ENCODE data around the gene VSIR. TPM values are rescaled to one million over a fixed set of nuclear protein-coding genes. Genes with fewer than 3 reads are reported as not detected.

Gene VSIR
- total and polyA plus RNA-seq, 11 donors: 32.6 to 181 (median 83.2) TPM

- no peak overlapping the region for H3K4me3 ChIP-seq
- H3K4me1 ChIP-seq: peaks cover 11 to 99% (median 39%) of the 10 kb centered on the region in 12 donors
- H3K27me3 ChIP-seq: no peaks in the 10 kb centered on the region
- no peaks in the 10 kb centered on the region for H3K9me3 ChIP-seq
- intact Hi-C loops (cut with DNase I): no loop called here
- H3K36me3 ChIP-seq: peaks cover 0 to 87% (median 63%) of the 10 kb centered on the region in 9 donors
- WGBS, 4 donors: 61 to 77% (median 69%) methylated on average over 8 of the region's 8 CpGs
- TF ChIP-seq POLR2A (IDR thresholded peaks at IDR 0.05): no peak
- TF ChIP-seq, protein P1, sequence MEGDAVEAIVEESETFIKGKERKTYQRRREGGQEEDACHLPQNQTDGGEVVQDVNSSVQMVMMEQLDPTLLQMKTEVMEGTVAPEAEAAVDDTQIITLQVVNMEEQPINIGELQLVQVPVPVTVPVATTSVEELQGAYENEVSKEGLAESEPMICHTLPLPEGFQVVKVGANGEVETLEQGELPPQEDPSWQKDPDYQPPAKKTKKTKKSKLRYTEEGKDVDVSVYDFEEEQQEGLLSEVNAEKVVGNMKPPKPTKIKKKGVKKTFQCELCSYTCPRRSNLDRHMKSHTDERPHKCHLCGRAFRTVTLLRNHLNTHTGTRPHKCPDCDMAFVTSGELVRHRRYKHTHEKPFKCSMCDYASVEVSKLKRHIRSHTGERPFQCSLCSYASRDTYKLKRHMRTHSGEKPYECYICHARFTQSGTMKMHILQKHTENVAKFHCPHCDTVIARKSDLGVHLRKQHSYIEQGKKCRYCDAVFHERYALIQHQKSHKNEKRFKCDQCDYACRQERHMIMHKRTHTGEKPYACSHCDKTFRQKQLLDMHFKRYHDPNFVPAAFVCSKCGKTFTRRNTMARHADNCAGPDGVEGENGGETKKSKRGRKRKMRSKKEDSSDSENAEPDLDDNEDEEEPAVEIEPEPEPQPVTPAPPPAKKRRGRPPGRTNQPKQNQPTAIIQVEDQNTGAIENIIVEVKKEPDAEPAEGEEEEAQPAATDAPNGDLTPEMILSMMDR (IDR thresholded peaks at IDR 0.05): no peak
- ATAC-seq: no peak
- peak overlapping the region in 8 of 12 donors; percentile 8 to 96 (median 29) for H3K27ac ChIP-seq
- DNase-seq: peak in 1 of 5 donors; percentile 54
Observed at GRCh38 chr10:71753960-71754505, 19.3 kb downstream of the VSIR start.

DNA sequence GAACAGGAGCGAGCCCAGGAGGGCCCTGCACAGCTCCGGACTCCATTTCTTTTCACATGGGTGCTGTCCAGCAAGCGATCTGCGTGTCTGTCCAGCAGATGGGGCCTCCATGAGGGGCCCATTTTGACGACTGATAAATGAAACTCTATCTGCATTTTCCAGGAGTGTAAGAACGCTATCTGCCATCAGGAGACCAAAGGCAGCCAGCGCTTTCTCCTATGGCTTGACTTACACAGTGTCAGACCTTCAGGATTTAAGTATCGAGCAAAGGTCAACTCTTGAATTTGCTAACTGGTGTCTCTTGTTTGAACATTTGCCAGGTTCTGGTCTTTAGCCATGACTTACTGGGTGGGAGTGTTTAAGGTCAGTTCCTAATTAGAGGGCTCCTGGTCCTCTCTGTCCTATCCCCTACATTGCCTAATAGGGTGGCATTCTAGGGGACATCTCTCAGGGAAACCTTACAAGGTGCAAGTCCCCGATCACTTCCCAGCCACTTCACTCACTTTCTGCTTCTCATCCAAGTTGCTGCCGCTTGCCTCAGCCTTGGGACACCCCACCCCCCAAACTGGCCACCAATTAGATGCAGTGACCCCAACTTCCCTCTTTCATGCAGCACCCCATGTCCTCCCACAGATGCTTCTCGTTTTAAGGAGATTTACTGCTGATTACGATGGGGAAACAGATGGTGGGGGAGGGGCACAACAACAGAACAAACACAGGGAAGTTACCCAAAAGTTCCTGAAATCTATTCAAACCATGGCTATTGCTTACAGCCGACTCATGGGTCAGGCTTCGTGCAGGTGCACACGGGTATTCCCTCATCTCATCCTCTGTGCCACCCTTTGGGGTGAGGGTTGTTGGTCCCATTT lies 20.0 kb downstream of the VSIR start:
- ATAC-seq (peak; percentile 3 to 25 (median 14)), DNase-seq (peak; percentile 67 to 79 (median 68))
- peaks cover 18 to 99% (median 46%) of the 10 kb centered on the region in 12 donors for H3K4me1 ChIP-seq
- no peak overlapping the region for H3K4me3 ChIP-seq
- peaks cover 0 to 80% (median 56%) of the 10 kb centered on the region in 9 donors for H3K36me3 ChIP-seq
- intact Hi-C loops (cut with DNase I): no loop called here
- H3K27me3 ChIP-seq: no peaks in the 10 kb centered on the region
- 78 to 85% (median 82%) methylated on average over 14 to 15 of the region's 15 CpGs for WGBS, 4 donors
- peak overlapping the region in 8 of 12 donors; percentile 8 to 96 (median 30) for H3K27ac ChIP-seq
- H3K9me3 ChIP-seq: no peaks in the 10 kb centered on the region
- TF ChIP-seq POLR2A (IDR thresholded peaks at IDR 0.05): no peak
- TF ChIP-seq, protein P1 (IDR thresholded peaks at IDR 0.05): no peak

- H3K9me3 ChIP-seq: no peaks in the 10 kb centered on the region
- H3K27ac ChIP-seq: peak overlapping the region in 6 of 12 donors; percentile 4 to 96 (median 13)
- H3K27me3 ChIP-seq: no peaks in the 10 kb centered on the region
- 72 to 86% (median 84%) methylated on average over 7 to 8 of the region's 8 CpGs for WGBS, 4 donors
- no peak for ATAC-seq
- intact Hi-C loops (cut with DNase I): no loop called here
- TF ChIP-seq POLR2A (IDR thresholded peaks at IDR 0.05): no peak
- TF ChIP-seq, protein P1 (IDR thresholded peaks at IDR 0.05): no peak
- H3K4me3 ChIP-seq: no peak overlapping the region
- peak in 2 of 5 donors; percentile 26 to 62 for DNase-seq
- peaks cover 0 to 72% (median 55%) of the 10 kb centered on the region in 9 donors for H3K36me3 ChIP-seq
- H3K4me1 ChIP-seq: peaks cover 26 to 99% (median 52%) of the 10 kb centered on the region in 12 donors
Observed at GRCh38 chr10:71752391-71753090, 20.8 kb downstream of the VSIR start.

Measured in heart left ventricle (tissue), 16 donors.